GM12878 (cell line): Measurements from ENCODE around the gene AMELX. TPM values are rescaled to one million over a fixed set of nuclear protein-coding genes. Genes with fewer than 3 reads are reported as not detected.

Experiments used
- ATAC-seq: fragments of 200-7000 bp; cut with Tn5 transposase; 3 replicates; pipeline ENCODE4 v1.9.1; 2020; ENCODE audit warnings: mild to moderate bottlenecking, moderate library complexity
- BruUV-seq: library from RNA; stranded (reverse); fragments of 400-500 nt; replicated peaks from 2 replicates; lab custom pipeline; 2021; lab: Mats Ljungman, UMichigan
- CTCF ChIA-PET: fragments of 300-600 bp; sonication (Branson Sonifier 250); formaldehyde crosslinking; extraction: SDS; loops from one replicate; lab custom pipeline; 2021; ENCODE audit warnings: inconsistent platforms; lab: Yijun Ruan, JAX
- POLR2A ChIA-PET: fragments of 350-600 bp; formaldehyde crosslinking; extraction: SDS; loops from one replicate; lab custom pipeline; 2021; ENCODE audit warnings: inconsistent platforms; lab: Charles Lee
- RAD21 ChIA-PET: fragments of 300-600 bp; sonication (Branson Sonifier 250); formaldehyde crosslinking; loops from one replicate; lab custom pipeline; 2023; ENCODE audit warnings: antibody characterized with exemption; ENCODE audit not compliant: unreplicated experiment; lab: Charles Lee
- SMC1A ChIA-PET: fragments of 300-600 bp; sonication (Branson Sonifier 250); formaldehyde crosslinking; loops from one replicate; lab custom pipeline; 2023; ENCODE audit not compliant: unreplicated experiment, uncharacterized antibody; lab: Charles Lee
- DNase-seq: peaks from one replicate; pipeline ENCODE4 v3.0.0-alpha.2; 2011; ENCODE audit warnings: low read depth, low spot score
- FAIRE-seq: peaks from 3 replicates; lab custom pipeline; 2011; peaks lifted over from hg19 to GRCh38; lab: Jason Lieb, UNC
- H2AFZ ChIP-seq: 2 replicates; pipeline ENCODE4 v1.6.0; 2011; ENCODE audit warnings: low read depth, low read length, control low read depth; ENCODE audit not compliant: control insufficient read depth
- H3K27ac ChIP-seq: 2 replicates; pipeline ENCODE4 v1.5.1; 2011; ENCODE audit warnings: control low read depth; ENCODE audit not compliant: control insufficient read depth, insufficient read depth
- H3K27me3 ChIP-seq, 2 experiments: replicated peaks in 1 of 2; 2 replicates each; pipeline versions ENCODE4 v1.6.0 to v1.6.1; 2011; ENCODE audit warnings: low read length in 1 of 2; ENCODE audit not compliant: control insufficient read depth in 2 of 2, insufficient read depth in 2 of 2
- H3K36me3 ChIP-seq, 2 experiments: 2 replicates each; pipeline ENCODE4 v1.5.1; 2011; ENCODE audit warnings: low read length in 1 of 2; ENCODE audit not compliant: control insufficient read depth in 2 of 2, insufficient read depth in 2 of 2
- H3K4me1 ChIP-seq: 2 replicates; pipeline ENCODE4 v1.6.1; 2011; ENCODE audit warnings: mild to moderate bottlenecking, low read length, moderate library complexity, mixed read lengths; ENCODE audit not compliant: control insufficient read depth, insufficient read depth
- H3K4me2 ChIP-seq: 2 replicates; pipeline ENCODE4 v1.6.0; 2011; ENCODE audit warnings: control low read depth; ENCODE audit not compliant: control insufficient read depth, insufficient read depth
- H3K4me3 ChIP-seq: fragments of 200-600 bp; sonication (generic); 2 replicates; pipeline ENCODE4 v1.5.1; 2016
- H3K79me2 ChIP-seq: 2 replicates; pipeline ENCODE4 v1.6.0; 2011; ENCODE audit warnings: low read length; ENCODE audit not compliant: control insufficient read depth, insufficient read depth
- H3K9ac ChIP-seq: 2 replicates; pipeline ENCODE4 v1.8.0; 2011; ENCODE audit warnings: low read length, control low read depth, mixed read lengths; ENCODE audit not compliant: control insufficient read depth, insufficient read depth
- H3K9me3 ChIP-seq: replicated peaks from 3 replicates; pipeline ENCODE4 v1.5.1; 2011; ENCODE audit warnings: mild to moderate bottlenecking, low read length; ENCODE audit not compliant: control insufficient read depth, insufficient read depth
- H4K20me1 ChIP-seq: 2 replicates; pipeline ENCODE4 v1.6.0; 2011; ENCODE audit not compliant: control insufficient read depth, insufficient read depth
- EED ChIP-seq: sonication (generic); IDR thresholded peaks from 2 replicates; pipeline ENCODE4 v1.6.1; 2016; ENCODE audit warnings: antibody characterized with exemption, low read depth
- HDAC2 ChIP-seq: fragments of 200-600 bp; sonication (generic); IDR thresholded peaks from 2 replicates; pipeline ENCODE4 v1.6.1; 2017
- KAT2A ChIP-seq: conservative IDR thresholded peaks from 2 replicates; pipeline ENCODE4 v1.6.1; 2011; ENCODE audit warnings: low read depth, low read length; ENCODE audit not compliant: control insufficient read depth
- NBN ChIP-seq: fragments of 450-650 bp; IDR thresholded peaks from 2 replicates; pipeline ENCODE4 v1.6.1; 2016
- WGBS: methylation state at CpG from one replicate; pipeline ENCODE4 v1.1.6; 2016; ENCODE audit warnings: low lambda C conversion rate; ENCODE audit not compliant: insufficient replicate concordance, insufficient coverage; ENCODE audit errors: missing lambda C conversion rate; 5-methylcytosine and 5-hydroxymethylcytosine counted together
- in situ Hi-C: fragments of 300-500 bp; cut with MboI; formaldehyde crosslinking; loops from 9 replicates; pipeline ENCODE4 v1.14.3; 2018; ENCODE audit warnings: mixed read lengths
- intact Hi-C: fragments of 100-400 bp; cut with micrococcal nuclease; formaldehyde crosslinking; loops from one replicate; pipeline ENCODE4 v1.14.2; 2022; ENCODE audit not compliant: unreplicated experiment
- polyA plus RNA-seq, 11 experiments: library from polyadenylated mRNA; depleted of rRNA in 4 of 11; unstranded in 6 of 11; stranded (reverse) in 5 of 11; fragments of >200 nt; fragmentation: Nextera tagmentation in 4 of 11; fragmentation: Illumina TruSeq in 1 of 11; extraction: Ambion mirVana in 4 of 11; extraction: Trizol in 1 of 11; gene quantifications; 1 replicate in 1 of 11; 2 replicates in 10 of 11; pipeline versions ENCODE4 v1.2.1 to v1.2.3, GENCODE V29; 2011 to 2016; ENCODE audit warnings: inconsistent platforms in 2 of 11, missing spikeins in 2 of 11, low read depth in 1 of 11
- total RNA-seq, 4 experiments: library from RNA; depleted of rRNA in 3 of 4; stranded (reverse); fragments of >200 nt in 3 of 4; fragmentation: Illumina TruSeq in 1 of 4; extraction: Trizol in 1 of 4; gene quantifications; 2 replicates each; pipeline versions ENCODE4 v1.2.1 to v1.2.3, GENCODE V29; 2013 to 2021
- TF ChIP-seq, protein P1 (sequence below): fragments of 450-650 bp; IDR thresholded peaks from 2 replicates; pipeline ENCODE4 v1.6.1; 2017; ENCODE audit warnings: low read depth, mild to moderate bottlenecking, moderate library complexity
- TF ChIP-seq, protein P2 (sequence below): fragments of 450-650 bp; IDR thresholded peaks from 2 replicates; pipeline ENCODE4 v1.6.1; 2016; ENCODE audit warnings: mild to moderate bottlenecking, moderate library complexity, borderline replicate concordance

Gene AMELX
- total and polyA plus RNA-seq, 10 of the 15 experiments (the other 5 are each of a cell fraction or from before 2014, with no cell fraction given): not detected

DNA sequence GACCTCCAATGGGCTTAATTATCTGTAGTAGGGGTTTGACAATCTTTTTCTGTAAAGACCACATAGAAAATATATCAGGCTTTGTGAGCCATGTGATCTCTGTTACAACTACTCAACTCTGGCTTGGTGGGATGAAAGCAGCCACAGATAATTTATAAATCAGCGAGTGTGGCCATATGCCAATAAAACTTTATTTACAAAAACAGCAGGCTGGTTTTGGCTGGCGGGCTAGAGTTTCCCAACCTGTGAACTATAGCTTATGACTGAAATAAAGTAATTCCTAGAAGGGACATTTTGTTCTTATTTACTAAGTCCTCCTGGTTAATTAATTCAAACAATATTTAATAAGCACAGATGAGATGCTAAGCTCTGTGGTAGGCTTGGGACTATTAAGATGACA lies 35.9 kb upstream of the AMELX start:
- no TSS peak for BruUV-seq
- ChIA-PET CTCF (no interaction called here), SMC1A (no interaction called here), POLR2A (no interaction called here), RAD21 (no interaction called here)
- no peaks in the 10 kb centered on the region for H3K9me3 ChIP-seq
- no peak overlapping the region for H2AFZ ChIP-seq
- no peaks in the 10 kb centered on the region for H3K36me3 ChIP-seq
- H3K79me2 ChIP-seq: no peaks in the 10 kb centered on the region
- TF ChIP-seq KAT2A (no peak), EED (no peak), NBN (no peak), HDAC2 (no peak)
- TF ChIP-seq, protein P1, sequence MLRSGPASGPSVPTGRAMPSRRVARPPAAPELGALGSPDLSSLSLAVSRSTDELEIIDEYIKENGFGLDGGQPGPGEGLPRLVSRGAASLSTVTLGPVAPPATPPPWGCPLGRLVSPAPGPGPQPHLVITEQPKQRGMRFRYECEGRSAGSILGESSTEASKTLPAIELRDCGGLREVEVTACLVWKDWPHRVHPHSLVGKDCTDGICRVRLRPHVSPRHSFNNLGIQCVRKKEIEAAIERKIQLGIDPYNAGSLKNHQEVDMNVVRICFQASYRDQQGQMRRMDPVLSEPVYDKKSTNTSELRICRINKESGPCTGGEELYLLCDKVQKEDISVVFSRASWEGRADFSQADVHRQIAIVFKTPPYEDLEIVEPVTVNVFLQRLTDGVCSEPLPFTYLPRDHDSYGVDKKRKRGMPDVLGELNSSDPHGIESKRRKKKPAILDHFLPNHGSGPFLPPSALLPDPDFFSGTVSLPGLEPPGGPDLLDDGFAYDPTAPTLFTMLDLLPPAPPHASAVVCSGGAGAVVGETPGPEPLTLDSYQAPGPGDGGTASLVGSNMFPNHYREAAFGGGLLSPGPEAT: no peak
- TF ChIP-seq, protein P2, sequence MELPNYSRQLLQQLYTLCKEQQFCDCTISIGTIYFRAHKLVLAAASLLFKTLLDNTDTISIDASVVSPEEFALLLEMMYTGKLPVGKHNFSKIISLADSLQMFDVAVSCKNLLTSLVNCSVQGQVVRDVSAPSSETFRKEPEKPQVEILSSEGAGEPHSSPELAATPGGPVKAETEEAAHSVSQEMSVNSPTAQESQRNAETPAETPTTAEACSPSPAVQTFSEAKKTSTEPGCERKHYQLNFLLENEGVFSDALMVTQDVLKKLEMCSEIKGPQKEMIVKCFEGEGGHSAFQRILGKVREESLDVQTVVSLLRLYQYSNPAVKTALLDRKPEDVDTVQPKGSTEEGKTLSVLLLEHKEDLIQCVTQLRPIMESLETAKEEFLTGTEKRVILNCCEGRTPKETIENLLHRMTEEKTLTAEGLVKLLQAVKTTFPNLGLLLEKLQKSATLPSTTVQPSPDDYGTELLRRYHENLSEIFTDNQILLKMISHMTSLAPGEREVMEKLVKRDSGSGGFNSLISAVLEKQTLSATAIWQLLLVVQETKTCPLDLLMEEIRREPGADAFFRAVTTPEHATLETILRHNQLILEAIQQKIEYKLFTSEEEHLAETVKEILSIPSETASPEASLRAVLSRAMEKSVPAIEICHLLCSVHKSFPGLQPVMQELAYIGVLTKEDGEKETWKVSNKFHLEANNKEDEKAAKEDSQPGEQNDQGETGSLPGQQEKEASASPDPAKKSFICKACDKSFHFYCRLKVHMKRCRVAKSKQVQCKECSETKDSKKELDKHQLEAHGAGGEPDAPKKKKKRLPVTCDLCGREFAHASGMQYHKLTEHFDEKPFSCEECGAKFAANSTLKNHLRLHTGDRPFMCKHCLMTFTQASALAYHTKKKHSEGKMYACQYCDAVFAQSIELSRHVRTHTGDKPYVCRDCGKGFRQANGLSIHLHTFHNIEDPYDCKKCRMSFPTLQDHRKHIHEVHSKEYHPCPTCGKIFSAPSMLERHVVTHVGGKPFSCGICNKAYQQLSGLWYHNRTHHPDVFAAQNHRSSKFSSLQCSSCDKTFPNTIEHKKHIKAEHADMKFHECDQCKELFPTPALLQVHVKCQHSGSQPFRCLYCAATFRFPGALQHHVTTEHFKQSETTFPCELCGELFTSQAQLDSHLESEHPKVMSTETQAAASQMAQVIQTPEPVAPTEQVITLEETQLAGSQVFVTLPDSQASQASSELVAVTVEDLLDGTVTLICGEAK: peak; percentile 60
- H3K4me3 ChIP-seq: no peak overlapping the region
- H3K27ac ChIP-seq: no peak overlapping the region
- no peak for DNase-seq
- intact Hi-C loops: no loop called here
- in situ Hi-C loops: no loop called here
- no peak for FAIRE-seq
- H4K20me1 ChIP-seq: no peaks in the 10 kb centered on the region
- 46% methylated on average over 2 of the region's 2 CpGs for WGBS
- no peaks in the 10 kb centered on the region for H3K4me1 ChIP-seq
- no peak for ATAC-seq
- H3K27me3 ChIP-seq: no peaks in the 10 kb centered on the region
- H3K9ac ChIP-seq: no peak overlapping the region
- H3K4me2 ChIP-seq: no peak overlapping the region
